ENCODE results near the gene LRCH1. TPM values are rescaled to one million over a fixed set of nuclear protein-coding genes. Genes with fewer than 3 reads are reported as not detected.

LRCH1 gene
- polyA plus RNA-seq, 1 donor: 20.7 TPM

DNA sequence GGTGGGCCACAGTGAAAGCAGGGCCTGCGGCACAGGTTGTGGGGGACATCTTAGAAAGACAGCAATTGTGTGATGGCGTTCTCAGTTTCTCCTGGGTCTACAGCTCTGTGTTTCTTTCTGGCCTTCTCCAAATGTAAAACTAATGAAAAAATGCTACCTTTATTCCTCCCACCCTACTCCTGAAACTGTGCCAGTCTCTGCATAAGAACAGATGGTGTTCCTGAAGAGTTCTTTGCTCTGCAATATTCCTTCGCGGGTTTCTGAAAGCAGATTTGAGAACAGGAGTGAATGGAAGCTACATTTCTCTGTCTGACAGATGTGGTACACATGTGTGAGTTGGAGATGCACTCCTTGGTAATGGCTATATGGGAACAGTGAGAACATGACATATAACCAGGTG is 18.0 kb upstream of the LRCH1 start:
- no peak for DNase-seq

DNA sequence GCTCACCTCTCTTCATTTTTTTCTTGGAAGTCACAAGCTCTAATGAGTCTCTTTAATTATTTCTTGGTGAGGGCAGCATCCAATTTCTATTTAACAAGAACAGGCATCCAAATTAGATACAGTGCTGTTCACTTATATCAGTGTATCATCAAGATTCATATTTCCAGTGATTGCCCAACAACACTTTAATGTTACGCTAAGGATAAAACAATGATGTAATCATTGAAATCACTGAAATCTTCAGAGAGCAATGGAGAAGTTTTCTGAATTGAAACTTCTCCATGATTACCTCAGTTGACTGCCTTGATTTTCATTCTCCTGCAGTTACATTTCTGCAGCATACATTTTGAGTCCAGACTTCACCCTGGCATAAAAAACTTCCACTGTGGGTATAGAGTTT is 17.1 kb upstream of the LRCH1 start:
- DNase-seq: no peak

DNA sequence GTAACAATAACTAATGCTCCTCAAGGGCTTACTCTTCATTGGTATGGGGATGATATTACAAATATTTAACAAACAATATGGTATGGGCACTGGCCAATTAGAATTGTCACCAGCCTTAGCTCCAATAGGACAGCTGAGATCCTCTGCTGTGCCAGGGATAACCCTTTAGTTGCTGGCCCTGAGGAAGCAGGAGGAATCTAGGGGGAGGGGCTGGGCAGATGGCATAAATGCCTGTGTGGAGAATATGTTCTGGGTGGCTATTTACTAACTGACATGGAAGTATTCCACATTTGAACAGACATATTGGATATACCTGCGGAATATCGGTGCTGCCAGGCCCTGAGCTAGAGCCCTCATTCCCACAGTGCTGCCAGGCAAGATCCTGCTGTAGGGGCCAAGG is 16.6 kb upstream of the LRCH1 start:
- DNase-seq: no peak

DNA sequence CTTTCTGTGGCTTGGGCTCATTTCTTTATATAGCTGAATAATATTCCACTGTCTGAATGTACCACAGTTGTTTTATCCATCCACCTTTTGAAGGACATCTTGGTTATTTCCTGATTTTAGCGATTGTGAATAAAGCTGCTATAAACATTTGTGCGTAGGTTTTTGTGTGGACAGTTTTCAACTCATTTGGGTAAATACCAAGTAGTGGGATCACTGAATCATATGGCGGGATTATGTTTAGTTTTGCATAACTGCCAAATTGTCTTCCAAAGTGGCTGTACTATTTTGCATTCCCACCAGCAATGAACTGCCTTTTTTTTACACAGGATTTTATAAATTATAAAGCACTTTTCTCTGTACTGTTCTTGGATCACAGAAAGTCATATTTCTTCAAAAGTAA is 13.7 kb upstream of the LRCH1 start:
- DNase-seq: no peak

DNA sequence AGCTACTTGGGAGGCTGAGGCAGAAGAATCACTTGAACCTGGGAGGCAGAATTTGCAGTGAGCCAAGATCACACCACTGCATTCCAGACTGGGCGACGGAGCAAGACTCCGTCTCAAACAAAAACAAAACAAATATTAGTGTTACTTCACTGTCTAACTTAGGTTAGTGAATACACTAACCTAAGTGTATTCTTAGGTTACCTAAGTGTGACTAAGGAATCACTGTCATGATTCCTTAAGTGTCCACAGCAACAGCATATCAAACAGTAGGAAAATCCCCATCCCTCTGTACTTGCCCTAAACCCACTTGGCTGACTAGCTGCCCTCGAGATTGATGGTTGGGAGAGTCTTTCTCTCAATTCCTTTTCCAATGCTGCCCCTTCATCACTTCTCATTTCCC is 11.8 kb upstream of the LRCH1 start:
- DNase-seq: no peak

DNA sequence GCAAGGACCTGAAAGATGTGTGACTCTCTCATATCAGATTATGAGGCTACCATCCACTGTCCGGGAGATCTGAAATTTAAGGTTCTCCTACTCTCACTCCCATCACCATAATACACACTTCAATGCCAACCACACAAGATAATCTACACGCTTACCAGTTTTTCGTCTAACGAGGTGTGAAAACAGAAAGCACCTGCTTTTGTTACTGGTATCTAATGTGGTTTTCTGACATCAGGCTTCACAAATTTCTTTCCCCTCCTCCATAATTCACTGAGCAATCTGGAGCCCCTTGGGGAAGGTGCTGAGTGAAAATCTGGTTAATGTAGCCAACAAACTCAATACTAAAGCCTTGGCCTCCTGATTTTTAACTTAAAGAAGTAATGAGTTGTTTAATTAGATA is 10.1 kb upstream of the LRCH1 start:
- DNase-seq: no peak

DNA sequence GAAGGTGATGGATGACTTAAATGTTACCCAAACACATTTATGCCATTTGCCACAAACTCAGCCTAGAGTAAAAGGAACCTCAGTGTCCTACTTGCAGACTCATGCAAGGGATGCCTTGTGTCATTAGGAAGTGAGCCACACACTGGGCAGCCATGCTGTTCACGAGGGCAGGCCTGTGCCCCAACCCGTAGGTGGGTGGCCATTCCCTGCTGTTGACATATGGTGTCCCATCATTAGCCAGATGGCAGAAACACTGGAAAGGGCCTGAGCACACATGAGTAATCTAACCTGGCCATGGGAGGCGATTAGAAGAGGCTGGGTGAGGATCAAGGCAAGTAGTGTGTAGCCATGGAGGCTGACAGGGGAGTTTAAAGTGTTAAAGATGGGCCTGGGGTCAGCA is 9.7 kb upstream of the LRCH1 start:
- no peak for DNase-seq

DNA sequence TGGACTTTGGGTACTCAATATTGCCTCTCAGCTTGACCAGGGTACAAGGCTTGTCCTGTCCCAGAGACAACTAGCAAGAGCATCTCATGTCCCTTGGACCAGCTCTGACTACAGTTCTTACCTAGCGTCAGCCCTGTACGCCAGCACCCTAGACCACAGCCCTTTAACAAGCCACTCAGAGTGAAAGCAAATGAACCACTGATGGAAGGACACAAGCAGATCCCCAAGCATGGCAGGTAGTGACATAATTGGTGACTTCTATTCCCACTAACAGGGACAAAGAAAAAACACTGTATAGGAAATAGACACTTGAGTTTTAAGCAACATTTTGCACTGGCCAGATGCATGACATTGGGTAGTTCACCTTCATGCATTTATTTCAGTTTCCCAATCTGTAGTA is 8.8 kb upstream of the LRCH1 start:
- DNase-seq: no peak

DNA sequence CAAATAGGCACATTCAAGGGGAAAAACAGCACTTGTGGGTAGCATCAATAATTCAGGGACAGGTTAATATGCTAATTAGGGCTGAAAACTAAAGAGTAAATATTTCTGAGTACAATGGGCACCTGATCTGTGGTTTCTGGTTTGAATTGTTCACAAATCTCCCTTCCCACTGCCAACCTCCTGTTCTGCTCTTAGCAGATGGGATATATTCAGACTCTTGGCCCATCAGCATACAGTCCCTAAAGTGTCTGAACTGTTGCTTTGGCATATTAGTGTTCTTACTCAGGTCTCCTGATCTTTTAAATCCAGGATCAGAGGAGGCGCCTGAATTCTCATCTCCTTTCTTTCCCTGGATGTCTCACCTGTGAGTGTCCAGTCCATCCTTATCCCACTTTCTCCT is 8.2 kb upstream of the LRCH1 start:
- no peak for DNase-seq

DNA sequence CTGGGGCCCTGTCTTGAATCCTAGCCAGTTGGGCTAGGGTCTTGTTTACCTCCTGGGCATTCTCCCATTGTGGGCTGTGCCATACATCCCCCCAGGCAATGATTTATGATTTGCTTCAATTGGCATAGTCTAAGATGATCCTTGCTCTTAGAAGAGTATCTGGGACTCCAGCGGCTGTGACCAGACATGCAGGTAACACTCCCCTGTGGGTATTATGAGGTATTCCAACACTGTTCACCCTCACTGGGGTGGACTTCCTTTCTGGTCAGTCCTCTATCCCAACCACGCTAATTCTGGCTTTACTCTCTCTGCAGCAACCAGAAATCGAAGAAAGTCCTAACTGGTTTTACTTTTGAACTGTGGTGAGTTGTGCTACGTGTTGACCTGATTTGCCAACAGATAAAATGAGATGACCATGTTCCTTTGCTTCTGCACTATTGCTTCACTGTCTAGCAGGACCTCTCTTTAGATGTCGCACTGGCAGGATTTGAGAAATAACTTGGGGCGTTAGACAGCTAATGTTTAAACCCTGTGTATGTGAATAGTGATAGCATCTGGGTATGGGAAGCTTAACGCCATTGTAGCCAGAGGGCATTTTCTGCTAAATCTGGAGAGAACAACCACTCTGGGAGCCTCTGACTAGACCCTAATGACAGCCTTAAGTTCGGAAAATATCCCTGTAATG is 6.7 kb upstream of the LRCH1 start:
- no peak for DNase-seq

DNA sequence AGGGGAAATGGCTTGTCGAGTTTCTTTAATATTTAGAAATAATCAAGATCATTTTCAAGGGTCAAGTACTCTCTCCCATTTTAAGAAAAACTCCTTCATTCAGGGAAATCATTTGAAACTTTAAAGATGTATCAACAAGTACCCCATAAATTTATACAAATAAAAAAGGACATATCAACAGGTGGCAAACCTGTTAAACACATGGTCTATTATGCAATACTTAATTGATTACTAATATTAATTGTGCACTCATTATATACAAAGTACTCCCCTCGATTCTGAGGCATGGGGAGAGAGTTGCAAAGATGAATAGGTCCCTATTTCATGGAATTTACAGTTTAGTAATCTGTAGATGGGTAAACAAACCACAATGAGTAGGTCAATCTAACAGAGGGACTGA is 2.1 kb upstream of the LRCH1 start:
- no peak for DNase-seq

DNA sequence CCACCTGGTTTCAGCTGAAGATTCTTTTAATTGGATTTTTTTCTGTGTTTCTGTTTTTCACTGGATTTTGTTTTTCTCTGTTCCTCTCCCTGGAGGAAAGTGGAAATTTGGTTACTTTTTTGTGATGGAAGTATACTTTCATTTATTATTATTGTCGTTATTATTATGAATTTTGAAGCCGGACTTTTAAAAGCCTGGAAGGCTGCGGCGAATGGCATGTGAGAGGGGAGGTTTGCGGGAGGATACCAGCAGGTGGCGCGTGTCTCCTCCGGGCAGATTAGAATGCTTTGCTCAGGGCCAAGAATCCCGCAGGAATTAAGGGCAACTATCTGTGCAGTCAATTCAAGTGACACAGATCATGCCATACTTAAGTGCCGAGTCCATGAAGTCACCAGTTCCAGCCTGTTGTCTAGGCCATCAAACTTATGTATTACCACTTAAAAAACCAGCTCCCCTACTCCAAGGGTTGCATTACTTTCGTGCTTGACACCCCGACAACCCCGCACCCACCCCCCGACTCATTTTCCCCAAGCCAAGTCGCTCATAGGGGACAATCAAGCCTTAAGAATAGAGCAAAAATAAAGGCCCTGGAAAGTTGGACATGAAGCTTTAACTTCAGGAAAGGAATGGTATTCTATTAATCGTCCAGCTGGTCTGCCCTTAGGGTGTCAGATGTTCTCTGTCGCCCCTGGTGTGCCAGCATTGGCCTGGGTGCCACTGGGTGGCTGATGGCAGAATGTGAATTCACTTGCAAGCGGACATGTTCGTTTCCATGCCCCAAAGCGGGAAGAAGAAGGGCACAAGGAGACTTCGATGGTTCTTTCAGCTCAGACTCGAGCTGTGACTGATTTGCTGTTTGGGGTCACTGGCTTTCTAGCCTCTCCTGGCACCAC is 1.3 kb upstream of the LRCH1 start:
- DNase-seq: no peak

DNA sequence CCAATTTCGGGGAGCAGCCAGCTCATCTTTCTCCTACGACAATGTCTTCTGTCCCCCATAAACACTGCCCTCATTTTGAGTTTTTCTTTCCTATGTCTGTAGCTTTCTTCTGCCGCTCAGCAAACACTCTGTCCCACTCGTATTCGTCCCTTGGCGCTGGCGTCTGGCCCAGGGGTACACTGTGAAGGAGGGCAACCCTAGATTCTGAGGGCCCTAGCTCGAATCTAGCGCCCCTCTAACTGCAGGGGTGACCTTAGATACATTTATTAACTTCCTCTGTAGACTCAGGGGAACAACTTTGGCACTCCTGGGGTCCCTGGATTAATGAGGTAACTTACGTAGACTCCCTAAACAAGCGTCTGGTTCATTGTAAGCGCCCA is 677 bp upstream of the LRCH1 start:
- DNase-seq: no peak

DNA sequence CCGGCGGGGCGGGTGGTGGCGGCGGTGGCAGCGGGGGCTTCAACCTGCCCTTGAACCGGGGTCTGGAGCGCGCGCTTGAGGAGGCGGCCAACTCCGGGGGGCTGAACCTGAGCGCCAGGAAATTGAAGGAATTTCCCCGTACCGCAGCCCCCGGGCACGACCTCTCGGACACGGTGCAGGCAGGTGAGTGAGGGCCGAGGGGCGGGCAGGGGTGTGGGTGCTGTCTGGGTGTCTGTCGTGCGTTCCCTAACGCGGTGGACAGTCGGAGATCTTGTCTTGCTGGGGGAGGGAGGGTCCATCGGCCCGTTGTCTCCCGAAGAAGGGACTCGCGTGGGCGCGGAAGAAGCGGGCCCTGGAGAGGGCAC is 533 bp downstream of the LRCH1 start:
- no peak for DNase-seq

DNA sequence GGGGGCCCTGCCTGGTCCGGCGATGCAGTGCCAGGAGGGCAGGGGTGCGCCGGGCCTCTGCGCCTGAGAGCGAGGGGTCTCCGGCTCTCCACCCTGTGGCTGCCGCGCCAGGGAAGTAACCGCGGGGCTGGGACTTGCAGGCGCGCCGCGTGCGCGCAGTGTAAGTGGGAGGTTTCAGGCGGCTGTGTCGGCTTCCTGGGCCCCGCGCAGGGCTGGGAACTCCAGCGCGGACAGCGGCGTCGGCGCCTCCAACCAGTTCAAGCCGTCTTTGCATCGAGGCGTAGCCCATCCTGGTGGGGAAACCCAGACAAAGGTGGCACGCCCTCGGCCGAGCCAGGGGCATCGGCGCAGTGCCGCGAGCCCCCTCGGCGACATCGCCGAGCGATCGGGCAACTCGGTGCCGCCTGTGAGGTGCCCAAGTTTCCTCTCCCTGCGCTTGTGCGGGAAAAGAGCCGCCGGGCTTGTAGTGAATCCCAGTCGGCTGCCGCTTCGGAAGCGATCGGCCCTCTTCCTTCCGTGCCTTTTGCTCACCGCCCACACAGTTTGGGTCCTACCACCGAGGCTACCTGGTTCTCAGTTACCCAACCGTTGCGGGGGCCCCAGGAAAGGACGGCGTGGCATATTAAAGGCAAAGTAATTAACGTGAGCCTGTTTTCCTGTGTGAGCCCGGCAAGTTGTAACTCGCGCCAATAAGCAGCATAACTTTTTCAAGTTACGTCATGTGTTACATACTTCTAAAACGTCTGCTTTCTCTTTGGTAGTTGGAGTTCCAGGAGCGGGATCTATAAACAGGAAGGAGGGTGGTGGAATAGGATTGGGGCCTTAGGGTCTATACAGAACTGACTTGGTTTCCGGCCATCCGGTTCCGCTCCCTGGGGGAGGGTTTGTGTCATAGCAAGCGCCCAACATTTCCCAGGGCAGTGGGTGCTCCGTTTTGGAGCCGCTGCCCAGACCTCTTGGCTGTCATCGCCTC is 1.2 kb downstream of the LRCH1 start:
- peak; percentile 84 for DNase-seq

DNA sequence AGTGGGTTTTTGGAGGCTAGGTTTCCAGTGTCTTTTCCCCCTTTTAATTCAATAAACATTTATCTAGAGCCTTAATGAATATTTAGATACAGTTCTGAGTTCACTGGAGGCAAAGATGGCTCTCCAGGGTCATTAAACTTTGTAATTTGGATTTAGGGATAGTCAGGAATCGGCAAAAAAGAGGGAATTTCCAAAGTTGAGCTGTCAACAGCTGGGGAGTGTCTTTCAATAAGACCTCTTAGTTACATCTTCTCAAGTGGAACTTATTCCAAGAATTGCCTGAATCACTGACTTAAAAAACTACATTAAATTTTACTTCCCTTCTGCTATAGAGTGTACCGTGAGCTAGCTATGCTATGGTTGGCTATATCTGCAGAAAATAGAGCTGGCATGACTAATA is 2.0 kb downstream of the LRCH1 start:
- no peak for DNase-seq

DNA sequence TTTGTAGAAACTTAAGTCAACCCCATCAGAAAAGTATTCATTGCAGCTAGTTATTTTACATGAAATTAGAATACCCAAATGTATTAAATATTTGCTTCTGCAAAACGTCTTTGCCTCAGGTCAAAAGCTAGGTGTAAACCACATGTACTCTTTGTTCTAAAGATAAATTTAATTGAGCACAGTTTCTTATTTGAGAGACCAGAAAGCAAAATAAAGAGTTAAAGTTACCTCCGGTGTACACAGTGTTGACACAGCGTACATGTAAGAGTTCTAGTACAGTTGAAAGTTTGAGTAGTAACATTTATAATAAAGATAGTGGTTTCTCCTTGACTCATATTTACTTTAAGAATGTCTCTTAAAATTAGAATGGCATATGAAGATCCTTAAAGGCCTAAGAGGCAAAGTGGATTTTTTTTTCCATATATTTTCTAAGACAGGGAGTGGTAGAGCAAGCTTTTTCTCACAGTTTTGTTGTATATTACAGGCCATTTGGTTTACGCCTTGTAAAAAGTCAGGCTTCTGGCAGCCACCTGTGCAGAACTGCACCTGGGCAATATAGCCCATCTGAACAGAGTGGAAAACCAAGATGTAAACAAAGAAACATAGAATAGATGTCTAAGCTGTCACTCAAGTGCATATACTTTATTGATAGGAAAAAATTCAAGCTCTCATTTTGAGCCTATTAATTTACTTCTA is 2.9 kb downstream of the LRCH1 start:
- DNase-seq: no peak

DNA sequence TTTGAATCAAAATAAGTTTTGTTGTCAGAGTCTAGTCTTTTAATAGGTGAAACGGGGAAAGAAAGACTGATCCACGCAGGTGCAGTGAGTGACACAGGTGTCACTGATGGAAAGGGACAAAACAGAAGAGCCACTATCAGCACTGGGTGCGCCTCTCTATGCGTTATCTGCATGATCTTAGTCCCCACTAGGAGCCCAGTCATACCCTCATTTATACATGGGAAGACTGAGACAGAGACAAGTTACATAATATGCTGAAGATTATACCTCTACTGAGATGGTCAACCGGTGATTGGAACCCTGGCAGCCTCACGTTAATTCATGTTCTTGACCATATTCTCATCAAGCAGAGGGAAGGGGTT is 3.4 kb downstream of the LRCH1 start:
- no peak for DNase-seq

DNA sequence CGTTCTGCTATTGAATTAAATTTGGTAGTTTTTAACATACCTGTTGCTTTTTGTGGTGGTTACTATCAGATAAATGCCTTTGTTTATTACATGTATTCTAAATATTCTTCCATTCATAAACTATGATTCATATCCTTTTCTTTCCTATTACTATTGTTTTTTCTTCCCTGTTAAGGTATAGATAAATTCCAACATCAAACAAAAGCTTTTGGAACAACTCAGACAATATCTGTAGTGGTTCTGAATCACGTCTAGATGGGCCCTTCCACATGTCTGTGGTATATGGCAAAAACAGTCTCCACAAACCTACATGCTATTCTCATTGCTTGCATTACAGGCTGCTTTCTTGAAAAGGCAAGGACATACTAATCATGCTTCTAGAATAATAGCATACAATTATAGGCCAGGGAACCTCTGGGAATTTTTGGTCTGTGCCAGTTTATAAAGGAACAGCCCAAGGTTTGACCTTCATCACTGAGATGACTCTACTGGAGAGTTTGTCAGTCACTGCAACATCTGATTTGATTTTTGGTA is 6.4 kb downstream of the LRCH1 start:
- no peak for DNase-seq

DNA sequence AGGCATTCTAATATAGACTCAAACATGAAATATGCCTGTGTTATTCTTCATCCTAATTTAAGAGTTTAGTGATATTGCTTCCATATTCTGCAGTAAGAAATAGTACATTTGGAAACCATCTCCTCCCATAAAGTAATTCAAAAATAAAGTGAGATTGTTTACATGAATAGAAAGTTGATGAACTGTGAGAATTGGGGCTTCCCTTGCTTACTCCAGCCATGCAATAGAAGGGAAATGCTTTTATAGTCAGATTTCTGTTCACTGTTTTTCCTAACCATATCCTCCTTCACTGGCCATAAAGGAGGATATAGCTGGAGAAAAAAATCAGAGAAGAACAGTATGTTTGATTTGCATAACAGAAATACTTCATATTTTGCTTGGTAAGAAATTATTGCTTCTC is 7.8 kb downstream of the LRCH1 start:
- DNase-seq: no peak

DNA sequence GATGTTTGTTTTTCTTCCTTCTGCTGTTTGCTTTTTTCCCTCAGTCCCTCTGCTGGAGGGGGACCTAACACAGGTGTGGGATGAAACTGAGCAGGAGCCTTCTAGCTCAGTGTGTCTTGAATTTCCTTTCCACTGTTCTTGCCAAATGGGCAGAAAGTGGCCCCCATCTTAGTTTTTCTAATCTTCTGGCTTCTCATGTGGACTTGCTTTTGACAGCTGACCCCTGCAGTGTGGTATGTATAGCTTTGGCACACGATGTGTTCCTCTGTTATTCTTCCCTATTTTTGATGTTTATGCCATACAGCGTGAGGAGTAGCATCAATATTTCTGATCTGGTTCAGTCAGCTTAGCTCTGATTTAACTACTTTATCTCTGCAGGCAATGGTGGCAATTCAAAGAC is 8.3 kb downstream of the LRCH1 start:
- DNase-seq: no peak

DNA sequence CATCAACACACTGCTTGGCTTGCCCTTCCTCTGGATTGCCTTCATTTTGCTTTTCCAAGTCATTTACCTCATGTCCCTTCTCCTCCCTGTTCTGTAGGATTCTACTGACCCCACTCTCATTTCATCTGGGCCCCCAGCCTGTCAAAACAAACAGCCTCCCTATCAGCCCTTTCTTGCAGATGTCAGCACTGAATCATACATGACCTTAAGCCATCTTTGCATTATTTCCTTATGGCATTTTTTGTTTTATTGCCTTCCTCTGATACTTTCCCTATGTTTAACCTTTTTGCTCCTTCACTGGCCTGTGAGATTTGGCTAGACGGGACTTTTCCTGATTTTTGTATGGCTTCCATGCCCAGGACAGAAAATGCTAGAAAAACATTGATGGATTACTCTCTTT is 8.7 kb downstream of the LRCH1 start:
- no peak for DNase-seq
